GM21423 (cell line): Measurements from ENCODE around the gene SCAMP2.

ENCODE experiments used
- ATAC-seq: cut with Tn5 transposase; IDR thresholded peaks from one replicate; pipeline ENCODE4 v1.9.1; 2021; ENCODE audit warnings: mild to moderate bottlenecking, moderate library complexity; ENCODE audit not compliant: unreplicated experiment

Gene SCAMP2

GRCh38 chr15:74839526-74840395 lies 33.4 kb downstream of the SCAMP2 start:
- ATAC-seq, result no peak

- no peak for ATAC-seq
These were observed 34.2 kb downstream of the SCAMP2 start for GRCh38 chr15:74838746-74839525.

GRCh38 chr15:74838137-74838516 lies 35.0 kb downstream of the SCAMP2 start:
- no peak for ATAC-seq

GRCh38 chr15:74837482-74838136 lies 35.6 kb downstream of the SCAMP2 start:
- ATAC-seq, result no peak

GRCh38 chr15:74836846-74837245 lies 36.3 kb downstream of the SCAMP2 start:
- ATAC-seq, result no peak

GRCh38 chr15:74835312-74835823 lies 37.8 kb downstream of the SCAMP2 start:
- no peak for ATAC-seq

GRCh38 chr15:74833376-74834107 lies 39.6 kb downstream of the SCAMP2 start:
- ATAC-seq, result no peak

- no peak for ATAC-seq
These were observed 40.3 kb downstream of the SCAMP2 start for GRCh38 chr15:74832826-74833225.

- ATAC-seq, result no peak
These were observed 41.2 kb downstream of the SCAMP2 start for GRCh38 chr15:74831813-74832495.

- ATAC-seq, result no peak
These were observed 42.3 kb downstream of the SCAMP2 start for GRCh38 chr15:74830868-74831267.

GRCh38 chr15:74829991-74830390 lies 43.2 kb downstream of the SCAMP2 start:
- ATAC-seq, result no peak

GRCh38 chr15:74829486-74829885 lies 43.7 kb downstream of the SCAMP2 start:
- no peak for ATAC-seq

GRCh38 chr15:74828835-74829234 lies 44.3 kb downstream of the SCAMP2 start:
- ATAC-seq, result no peak

GRCh38 chr15:74827614-74828013 lies 45.6 kb downstream of the SCAMP2 start:
- ATAC-seq, result no peak

- ATAC-seq, result no peak
These were observed 46.2 kb downstream of the SCAMP2 start for GRCh38 chr15:74826921-74827320.

GRCh38 chr15:74826364-74826819 lies 46.8 kb downstream of the SCAMP2 start, which contains the start of gene CPLX3:
TSS of gene CPLX3 (plus strand) at chr15:74826627. CDS start at chr15:74826704, 77 bp downstream.
- no peak for ATAC-seq

- ATAC-seq, result no peak
These were observed 47.3 kb downstream of the SCAMP2 start for GRCh38 chr15:74825866-74826265.

GRCh38 chr15:74824976-74825375 lies 48.2 kb downstream of the SCAMP2 start:
- no peak for ATAC-seq

- no peak for ATAC-seq
These were observed 49.8 kb downstream of the SCAMP2 start for GRCh38 chr15:74823324-74823723.

- ATAC-seq, result no peak
These were observed 50.9 kb downstream of the SCAMP2 start for GRCh38 chr15:74822233-74822632.
